Lung (tissue), 12 donors: ENCODE data around the gene DCUN1D3. TPM values are rescaled to one million over a fixed set of nuclear protein-coding genes. Genes with fewer than 3 reads are reported as not detected.

Experiments
- ATAC-seq: fragments of 200-7000 bp; cut with Tn5 transposase; one replicate; pipeline ENCODE4 v1.9.1; 2020; ENCODE audit warnings: moderate number of reproducible peaks; ENCODE audit not compliant: insufficient read depth, low FRiP score
- DNase-seq, 3 donors: peaks; one replicate each; pipeline ENCODE4 v3.0.0-alpha.2; 2013 to 2017
- H3K27ac ChIP-seq, 2 donors: one replicate each; pipeline ENCODE4 v1.5.1; 2013; ENCODE audit warnings: mild to moderate bottlenecking in 2 of 2, moderate library complexity in 2 of 2, control low read depth in 1 of 2, inconsistent platforms in 1 of 2, low read depth in 1 of 2, low read length in 1 of 2
- H3K27me3 ChIP-seq, 3 donors: one replicate each; pipeline ENCODE4 v1.5.1; 2013; ENCODE audit warnings: low read length in 2 of 3; ENCODE audit not compliant: control insufficient read depth in 3 of 3, insufficient read depth in 3 of 3
- H3K36me3 ChIP-seq, 4 donors: one replicate each; pipeline ENCODE4 v1.5.1; 2013; ENCODE audit warnings: low read length in 4 of 4, mild to moderate bottlenecking in 1 of 4, moderate library complexity in 1 of 4; ENCODE audit not compliant: control insufficient read depth in 4 of 4, insufficient read depth in 4 of 4
- H3K4me1 ChIP-seq, 5 donors: one replicate each; pipeline ENCODE4 v1.5.1; 2013; ENCODE audit warnings: low read length in 5 of 5, mild to moderate bottlenecking in 2 of 5, moderate library complexity in 1 of 5; ENCODE audit not compliant: control insufficient read depth in 5 of 5, insufficient read depth in 5 of 5
- H3K4me3 ChIP-seq: one replicate; pipeline ENCODE4 v1.5.1; 2013; ENCODE audit warnings: mild to moderate bottlenecking, control low read depth, moderate library complexity
- H3K9ac ChIP-seq, 2 donors: one replicate each; pipeline ENCODE4 v1.5.1; 2013; ENCODE audit warnings: low read length in 2 of 2, control low read depth in 1 of 2; ENCODE audit not compliant: insufficient read depth in 1 of 2
- H3K9me3 ChIP-seq, 4 donors: one replicate each; pipeline ENCODE4 v1.5.1; 2013; ENCODE audit warnings: low read length in 3 of 4, mild to moderate bottlenecking in 1 of 4, moderate library complexity in 1 of 4; ENCODE audit not compliant: control insufficient read depth in 4 of 4, insufficient read depth in 3 of 4
- CTCF ChIP-seq: IDR thresholded peaks from 2 replicates; pipeline ENCODE4 v1.5.1; 2012; ENCODE audit warnings: mild to moderate bottlenecking; ENCODE audit errors: control extremely low read depth, extremely low read depth
- WGBS, 2 donors: extraction: QIAGEN DNeasy Blood & Tissue Kit; methylation state at CpG; one replicate each; pipeline ENCODE4 v1.1.7; 2013; 5-methylcytosine and 5-hydroxymethylcytosine counted together
- polyA plus RNA-seq, 2 donors: library from polyadenylated mRNA; stranded (reverse); fragments of 200-250 nt; gene quantifications; one replicate each; pipeline ENCODE4 v1.2.1, GENCODE V29; 2013
- total RNA-seq, 2 donors: library from RNA; depleted of rRNA in 1 of 2; stranded (reverse); fragments of >200 nt in 1 of 2; gene quantifications; one replicate each; pipeline ENCODE4 v1.2.1, GENCODE V29; 2014 to 2021
- donor health status: control.
- donor health status: control.
- donor health status: Bipolar disorder and iron deficiency.
- donor health status: healthy.
- donor health status: DM: yes; HTN: yes; CAD: no.

Gene DCUN1D3
- total and polyA plus RNA-seq, 4 donors: 6.1 to 27.8 (median 9.4) TPM

DNA sequence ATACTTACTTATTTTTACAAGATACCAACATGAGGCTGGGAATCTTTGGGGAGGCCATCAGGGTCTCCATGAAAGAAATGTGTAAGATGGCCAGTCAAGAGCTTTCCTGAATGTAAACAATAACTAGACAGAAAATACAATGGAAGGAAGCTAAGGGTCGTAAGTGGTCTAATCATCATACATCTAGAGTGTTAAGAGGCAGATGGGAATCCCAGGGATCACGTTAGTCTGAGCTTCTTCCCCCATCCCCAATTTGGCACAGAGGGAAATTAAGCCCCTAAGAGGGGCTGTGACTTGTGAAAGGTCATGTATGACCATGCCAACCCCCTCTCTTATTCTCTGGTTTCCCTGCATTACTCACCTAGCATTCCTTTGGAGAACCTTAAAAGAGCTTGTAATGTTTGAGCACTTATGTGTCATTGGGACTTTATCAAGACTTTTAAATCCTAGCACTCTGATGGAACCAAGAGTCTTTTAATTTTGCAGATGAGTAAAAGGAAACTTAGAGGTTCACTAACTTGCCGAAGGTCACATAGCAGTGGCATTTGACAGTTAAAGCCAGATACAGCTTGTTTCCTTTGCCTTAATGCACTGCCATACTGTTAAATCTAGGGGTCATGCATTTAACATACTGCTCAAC lies 46.1 kb downstream of the DCUN1D3 start:
- H3K27me3 ChIP-seq: no peaks in the 10 kb centered on the region
- 77 to 85% methylated on average over 3 of the region's 3 CpGs for WGBS, 2 donors
- ATAC-seq: no peak
- no peak overlapping the region for H3K9ac ChIP-seq
- H3K4me3 ChIP-seq: no peak overlapping the region
- peaks cover 8 to 33% (median 13%) of the 10 kb centered on the region in 5 donors for H3K4me1 ChIP-seq
- DNase-seq: no peak
- no peak for TF ChIP-seq CTCF
- no peaks in the 10 kb centered on the region for H3K9me3 ChIP-seq
- H3K36me3 ChIP-seq: peaks cover 6 to 9% (median 7%) of the 10 kb centered on the region in 4 donors
- H3K27ac ChIP-seq: no peak overlapping the region

GRCh38 chr16:20853143-20853542 lies 47.0 kb downstream of the DCUN1D3 start:
- H3K9ac ChIP-seq: no peak overlapping the region
- DNase-seq: no peak
- no peak overlapping the region for H3K4me3 ChIP-seq
- 71 to 72% methylated on average over 5 of the region's 5 CpGs for WGBS, 2 donors
- ATAC-seq: no peak
- H3K36me3 ChIP-seq: peaks cover 5 to 9% (median 7%) of the 10 kb centered on the region in 4 donors
- no peaks in the 10 kb centered on the region for H3K9me3 ChIP-seq
- no peaks in the 10 kb centered on the region for H3K27me3 ChIP-seq
- H3K4me1 ChIP-seq: peaks cover 8 to 33% (median 13%) of the 10 kb centered on the region in 5 donors
- no peak for TF ChIP-seq CTCF
- peak overlapping the region; percentile 43 to 71 for H3K27ac ChIP-seq

DNA sequence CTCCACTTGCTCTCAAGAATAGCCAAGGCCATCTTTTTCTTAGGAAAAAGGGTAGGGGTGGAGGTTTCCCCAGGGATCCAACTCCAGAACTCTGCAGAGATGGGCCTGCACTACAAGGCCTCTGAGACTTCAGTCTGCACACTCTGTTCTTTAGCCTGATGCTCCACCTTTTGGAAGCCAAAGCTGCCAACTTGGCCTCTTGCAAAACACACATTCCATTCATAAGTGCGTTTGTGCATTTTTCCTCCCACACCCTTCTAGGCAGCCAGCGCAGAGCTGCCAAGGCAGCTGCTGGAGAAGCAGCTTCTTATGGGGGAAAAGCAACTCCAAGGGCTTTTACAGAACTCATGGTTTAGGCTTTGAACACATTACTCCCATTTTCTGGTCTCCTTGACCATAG lies 48.6 kb downstream of the DCUN1D3 start:
- DNase-seq (peak; percentile 80 to 91 (median 89)), ATAC-seq (peak; percentile 80)
- Histone ChIP-seq H3K4me3 (no peak overlapping the region), H3K9ac (no peak overlapping the region), H3K27ac (peak overlapping the region; percentile 42 to 88), H3K9me3 (no peaks in the 10 kb centered on the region), H3K4me1 (peaks cover 8 to 30% (median 13%) of the 10 kb centered on the region in 5 donors), H3K36me3 (peaks cover 2 to 9% (median 7%) of the 10 kb centered on the region in 4 donors), H3K27me3 (no peaks in the 10 kb centered on the region)
- WGBS, 2 donors: 28 to 61% methylated on average over 2 of the region's 2 CpGs
- TF ChIP-seq CTCF: no peak
